Daoy (cell line): ENCODE results near the gene FIGN. TPM values are rescaled to one million over a fixed set of nuclear protein-coding genes. Genes with fewer than 3 reads are reported as not detected.
A peak's percentile ranks its signal among the peaks of the same experiment; 100 is the strongest.

Source experiments
- DNase-seq: peaks from one replicate; pipeline ENCODE4 v3.0.0-alpha.2; 2015; ENCODE audit warnings: low read depth
- total RNA-seq: library from RNA; depleted of rRNA; stranded (reverse); fragments of >200 nt; shearing (Covaris generic); gene quantifications from 2 replicates; pipeline ENCODE4 v1.2.3, GENCODE V29; 2014

FIGN gene
- total RNA-seq, 1 experiment from 2014 or later: 5.8 TPM

DNA sequence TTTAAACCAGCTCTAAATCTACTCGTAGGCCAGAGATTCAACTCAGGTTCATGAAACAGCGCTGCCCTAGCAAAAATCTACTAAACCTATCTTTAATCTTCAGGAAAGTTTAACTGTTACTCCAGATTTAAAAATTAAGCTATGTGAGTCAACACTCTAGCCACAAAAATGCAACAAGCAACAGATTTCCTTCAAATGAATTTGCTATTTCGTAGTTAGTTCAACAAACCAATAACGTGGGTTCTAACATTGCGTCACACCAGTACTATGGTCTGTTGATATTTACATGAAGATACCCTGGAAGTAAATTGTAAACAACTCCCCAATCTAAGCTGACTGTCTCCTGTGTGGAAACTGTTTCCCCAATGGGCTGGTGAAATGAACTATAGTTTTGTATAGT lies 71.2 kb downstream of the FIGN start:
- DNase-seq: no peak

- DNase-seq: no peak
These were observed 73.5 kb downstream of the FIGN start for GRCh38 chr2:163662141-163662780.

DNA sequence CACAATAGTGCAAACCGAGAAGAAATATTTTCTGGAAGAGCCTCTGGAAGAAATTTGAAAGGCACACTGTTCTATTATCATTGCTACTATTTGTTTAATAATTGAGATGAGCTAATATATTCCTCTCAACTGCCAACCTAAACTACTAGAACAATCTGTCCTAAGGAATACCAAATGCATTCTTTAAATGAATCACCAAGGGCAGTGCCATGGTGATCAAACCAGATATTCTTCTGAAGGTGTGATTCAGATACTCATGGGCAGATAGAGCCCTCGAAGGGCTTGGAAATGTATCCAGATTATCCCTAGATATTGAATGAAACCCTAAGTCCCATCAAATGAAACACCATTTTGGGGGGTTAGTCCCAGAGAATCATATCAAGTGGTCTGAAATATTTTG lies 76.6 kb downstream of the FIGN start:
- DNase-seq: no peak

- DNase-seq: no peak
These were observed 77.3 kb downstream of the FIGN start for GRCh38 chr2:163658556-163658955.

DNA sequence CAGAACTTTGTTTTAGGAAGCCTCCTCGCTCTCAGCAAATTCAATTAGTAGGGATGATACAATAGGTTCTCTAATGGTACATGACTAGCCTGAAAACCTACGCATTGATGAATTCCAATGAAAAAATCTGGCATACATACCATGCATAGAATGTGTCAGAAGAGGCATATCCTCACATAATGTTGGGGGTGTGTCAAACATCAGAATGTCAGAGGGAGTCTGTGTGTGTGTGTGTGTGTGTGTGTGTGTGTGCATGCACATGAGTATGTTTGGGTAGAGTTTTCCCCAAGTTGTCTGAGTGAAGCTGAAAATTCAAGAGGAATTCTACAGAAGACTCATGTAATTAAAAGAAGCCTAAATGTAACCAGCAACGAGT lies 78.5 kb downstream of the FIGN start:
- DNase-seq: no peak

- no peak for DNase-seq
These were observed 79.1 kb downstream of the FIGN start for GRCh38 chr2:163656622-163657280.

DNA sequence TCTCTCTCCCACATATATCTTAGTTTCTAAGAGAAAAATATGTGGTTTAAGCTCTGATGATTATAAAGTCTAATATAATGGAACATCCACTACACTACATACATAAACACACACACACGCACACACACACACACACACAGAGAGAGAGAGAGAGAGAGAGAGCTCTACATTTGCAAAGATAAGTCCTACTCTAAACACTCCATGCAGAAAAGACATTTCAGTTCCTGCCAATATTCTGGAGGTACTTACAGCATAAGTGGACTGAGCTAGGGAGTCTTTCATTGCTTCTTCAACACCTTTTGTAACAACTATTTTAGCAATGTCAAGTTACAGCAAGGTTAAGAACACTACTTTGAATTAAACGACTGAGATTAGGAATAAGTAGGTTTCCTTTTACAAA lies 80.1 kb downstream of the FIGN start:
- no peak for DNase-seq

- DNase-seq: no peak
These were observed 83.1 kb downstream of the FIGN start for GRCh38 chr2:163652751-163653150.

GRCh38 chr2:163649080-163649479 lies 86.7 kb downstream of the FIGN start:
- DNase-seq: peak; percentile 14

DNA sequence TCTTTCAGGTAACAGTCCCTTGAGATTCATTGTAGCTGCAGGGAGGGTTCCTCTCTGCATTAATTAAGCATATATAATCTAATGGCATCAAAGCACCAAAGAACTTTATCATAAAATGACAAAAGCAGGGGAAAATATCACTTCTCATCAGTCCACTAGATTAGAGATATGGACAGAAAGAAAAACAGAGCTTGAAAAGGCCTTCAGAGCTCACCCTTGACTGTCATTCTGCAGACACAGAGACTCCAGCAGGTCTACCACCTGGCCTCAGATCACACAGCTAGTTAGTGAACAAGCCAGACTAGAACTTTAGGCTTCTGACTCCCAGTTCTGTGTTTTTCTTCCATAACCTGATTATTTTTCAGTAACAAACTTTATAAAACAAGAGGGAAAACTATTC lies 88.5 kb downstream of the FIGN start:
- no peak for DNase-seq

- DNase-seq: no peak
These were observed 89.1 kb downstream of the FIGN start for GRCh38 chr2:163646687-163647086.

DNA sequence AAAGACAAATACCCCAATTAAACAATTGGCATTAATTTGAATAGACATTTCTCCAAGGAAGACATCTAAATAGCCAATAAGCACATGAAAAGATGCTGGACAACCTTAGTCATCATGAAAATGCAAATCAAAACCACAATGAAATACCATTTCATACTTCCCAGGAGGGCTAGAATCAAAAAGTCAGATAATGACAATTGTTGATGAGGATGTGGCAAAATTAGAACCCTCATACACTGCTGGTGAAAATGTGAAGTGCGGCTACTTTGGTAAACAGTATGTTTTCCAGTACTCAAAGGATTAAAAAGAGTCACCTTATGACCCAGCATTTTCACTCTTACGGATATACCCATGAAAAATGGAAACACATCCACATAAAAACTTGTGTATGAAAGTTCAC lies 91.6 kb downstream of the FIGN start:
- no peak for DNase-seq

DNA sequence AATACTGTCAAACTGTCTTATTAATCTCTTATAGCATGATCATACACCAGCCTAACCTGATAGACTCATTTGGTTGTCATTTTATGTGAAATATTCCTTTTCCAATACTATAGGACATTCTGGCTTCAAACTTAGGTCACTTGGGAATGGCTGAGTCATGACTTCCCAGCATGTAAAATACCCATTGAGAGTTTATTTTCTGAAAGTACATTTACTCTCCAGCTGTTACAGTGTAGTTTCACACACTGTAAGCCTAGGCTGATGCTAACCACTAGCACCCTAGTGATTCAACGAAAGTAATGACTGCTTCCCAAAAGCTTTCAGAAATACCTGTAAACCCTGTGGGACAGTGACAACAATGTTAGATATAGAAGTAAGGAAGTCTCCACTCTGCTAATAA lies 93.8 kb downstream of the FIGN start:
- DNase-seq: no peak

- DNase-seq: no peak
These were observed 95.1 kb downstream of the FIGN start for GRCh38 chr2:163640542-163641193.

DNA sequence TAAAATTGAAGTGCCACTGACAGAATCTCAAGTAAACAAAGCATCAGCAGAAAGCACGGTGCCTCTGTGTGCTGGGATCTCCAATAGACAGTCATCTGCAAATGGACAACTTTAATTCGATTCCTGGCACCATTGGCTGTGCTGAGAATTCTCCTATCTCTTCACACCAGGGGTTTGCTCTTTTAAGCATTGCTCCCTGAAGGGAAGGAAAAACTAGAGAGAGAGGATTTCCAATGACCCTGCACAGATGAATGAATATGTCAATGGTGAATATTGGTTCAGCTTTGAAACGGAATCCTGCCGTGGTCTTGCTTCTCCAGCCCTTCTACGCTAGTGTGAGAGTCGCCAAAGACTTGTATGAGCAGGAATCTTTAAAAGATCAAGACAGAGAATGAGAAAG lies 97.9 kb downstream of the FIGN start:
- DNase-seq: no peak

GRCh38 chr2:163633291-163633690 lies 102.5 kb downstream of the FIGN start:
- DNase-seq: no peak

DNA sequence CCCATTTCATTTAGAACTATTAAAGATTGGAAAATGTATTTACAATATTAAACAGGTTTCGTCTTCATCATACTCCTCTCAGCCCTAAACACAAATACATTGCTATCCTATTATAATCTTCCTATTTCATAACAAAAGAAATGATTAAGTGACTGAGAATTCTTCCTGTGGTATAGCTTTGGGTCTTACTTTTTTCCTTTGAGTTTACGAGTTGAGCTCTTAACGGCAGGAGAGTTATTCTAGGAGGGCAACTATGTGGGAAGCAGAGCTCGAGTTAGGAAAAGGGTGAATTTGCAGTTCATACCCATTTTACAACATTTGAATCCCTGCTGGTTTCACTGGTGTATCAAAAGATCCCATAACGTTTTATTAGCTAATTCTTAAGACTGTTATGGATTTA lies 105.0 kb downstream of the FIGN start:
- no peak for DNase-seq

- peak; percentile 7 for DNase-seq
These were observed 109.1 kb downstream of the FIGN start for GRCh38 chr2:163626639-163627109.

DNA sequence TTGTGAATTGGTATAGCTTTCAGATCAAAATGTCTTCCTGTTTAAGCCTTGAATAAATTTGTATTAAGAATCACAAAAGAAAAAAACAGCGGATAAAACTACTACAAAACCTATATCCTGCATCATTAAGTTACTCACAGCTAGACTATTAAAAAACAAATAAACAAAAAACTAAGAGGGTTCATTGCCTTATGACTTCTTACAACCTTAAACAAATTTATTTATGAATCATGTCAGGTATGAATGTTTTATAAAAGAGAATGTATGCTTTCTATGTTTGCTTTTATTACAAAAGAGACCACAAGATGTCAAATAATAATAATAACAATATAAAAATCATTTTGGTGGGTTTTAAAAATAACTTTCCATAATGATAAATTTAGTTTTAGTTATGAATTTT lies 109.6 kb downstream of the FIGN start:
- DNase-seq: no peak

DNA sequence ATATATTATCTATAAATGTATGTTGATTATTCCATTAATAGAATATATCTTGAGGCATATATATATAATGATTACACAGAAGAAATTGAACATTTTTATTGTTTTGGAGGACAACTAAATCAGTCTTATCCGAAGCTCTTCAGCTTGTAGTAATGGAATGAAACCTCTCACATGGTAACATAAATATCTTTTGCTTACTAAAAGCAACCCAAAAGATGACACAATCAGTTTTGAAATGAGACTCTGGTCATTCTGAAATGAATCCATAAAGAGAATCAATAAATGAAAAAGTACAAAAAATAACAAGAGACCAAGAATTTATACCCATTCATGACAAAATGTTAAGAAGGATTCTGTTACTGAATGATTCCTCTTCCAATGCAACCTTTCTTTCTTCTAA lies 110.2 kb downstream of the FIGN start:
- no peak for DNase-seq

DNA sequence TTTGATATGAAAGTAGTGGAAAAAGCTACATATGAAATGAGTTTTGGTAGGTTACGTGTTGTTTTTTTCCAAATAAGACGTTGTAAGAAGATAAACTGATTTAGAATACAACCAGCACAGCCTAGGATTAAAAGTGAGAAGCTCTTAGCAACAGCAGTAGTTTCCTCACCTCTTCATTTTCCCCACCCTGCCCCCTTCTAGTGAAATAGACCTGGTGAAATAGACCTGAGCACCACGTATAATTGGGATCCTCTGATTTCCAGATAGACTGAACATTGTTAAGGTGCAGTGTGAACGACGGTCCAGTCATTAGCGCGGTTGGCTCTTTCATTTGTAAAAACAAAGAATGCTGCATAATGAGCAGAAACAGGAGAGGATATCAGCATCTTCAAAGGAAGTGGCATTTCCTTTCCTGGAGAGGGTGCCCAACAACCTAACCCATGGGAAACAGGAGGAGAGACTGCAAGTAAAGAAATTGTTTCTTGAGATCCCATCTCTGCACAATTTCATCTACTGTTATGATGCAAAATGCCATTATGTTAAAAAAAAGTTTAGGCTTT lies 114.3 kb downstream of the FIGN start:
- DNase-seq: no peak

- no peak for DNase-seq
These were observed 118.3 kb downstream of the FIGN start for GRCh38 chr2:163617517-163617916.

DNA sequence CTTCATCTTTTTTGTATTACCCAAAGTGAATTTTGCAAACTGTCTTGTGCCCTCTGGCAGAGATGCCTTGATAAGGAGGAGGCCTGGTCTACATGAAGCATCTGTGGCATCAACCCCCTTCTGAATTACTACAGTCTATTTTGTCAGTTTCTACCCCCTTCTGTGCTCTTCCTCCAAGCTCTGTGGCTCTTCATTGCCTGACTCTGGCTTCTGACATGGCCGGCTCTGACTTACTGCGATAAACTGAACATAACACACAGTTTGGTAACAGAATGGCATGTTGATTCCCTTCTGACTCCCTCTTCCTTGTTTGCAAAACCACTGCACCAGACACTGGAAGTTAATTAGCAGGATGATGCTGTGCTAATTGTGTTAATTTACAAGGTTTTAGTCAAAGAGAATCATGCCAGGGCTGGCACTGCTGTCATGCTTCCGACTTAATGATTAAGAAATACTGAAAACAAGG lies 122.5 kb downstream of the FIGN start:
- no peak for DNase-seq
